SKM-1 (cell line): ENCODE data around the gene ITPR2.

Source experiments
- DNase-seq: peaks from one replicate; lab custom pipeline; 2025; ENCODE audit not compliant: unreplicated experiment; lab: John Stamatoyannopoulos, UW

The ITPR2 gene

GRCh38 chr12:26595806-26596205 lies 237.2 kb downstream of the ITPR2 start:
- DNase-seq, result no peak

GRCh38 chr12:26580619-26581018 lies 252.4 kb downstream of the ITPR2 start:
- DNase-seq, result no peak

DNA sequence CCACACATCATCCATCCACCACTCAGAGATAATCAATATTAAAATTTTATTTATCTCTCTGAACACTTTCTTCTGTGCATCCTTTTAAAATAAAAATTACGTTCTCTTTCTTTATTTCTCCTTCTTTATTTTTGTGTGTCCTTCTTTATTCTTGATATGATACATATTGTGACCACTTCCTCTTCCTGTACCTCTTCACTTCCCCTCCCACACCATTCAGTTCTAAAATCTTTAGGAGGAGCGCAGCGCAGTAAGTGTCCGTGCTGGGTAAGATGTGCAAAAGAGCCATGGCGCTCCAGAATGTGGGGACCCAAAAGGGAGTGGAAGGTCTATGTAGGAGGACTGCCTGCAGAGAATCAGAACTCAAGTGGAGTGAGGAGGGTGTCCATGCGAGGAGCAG lies 256.7 kb downstream of the ITPR2 start:
- DNase-seq, result no peak

DNA sequence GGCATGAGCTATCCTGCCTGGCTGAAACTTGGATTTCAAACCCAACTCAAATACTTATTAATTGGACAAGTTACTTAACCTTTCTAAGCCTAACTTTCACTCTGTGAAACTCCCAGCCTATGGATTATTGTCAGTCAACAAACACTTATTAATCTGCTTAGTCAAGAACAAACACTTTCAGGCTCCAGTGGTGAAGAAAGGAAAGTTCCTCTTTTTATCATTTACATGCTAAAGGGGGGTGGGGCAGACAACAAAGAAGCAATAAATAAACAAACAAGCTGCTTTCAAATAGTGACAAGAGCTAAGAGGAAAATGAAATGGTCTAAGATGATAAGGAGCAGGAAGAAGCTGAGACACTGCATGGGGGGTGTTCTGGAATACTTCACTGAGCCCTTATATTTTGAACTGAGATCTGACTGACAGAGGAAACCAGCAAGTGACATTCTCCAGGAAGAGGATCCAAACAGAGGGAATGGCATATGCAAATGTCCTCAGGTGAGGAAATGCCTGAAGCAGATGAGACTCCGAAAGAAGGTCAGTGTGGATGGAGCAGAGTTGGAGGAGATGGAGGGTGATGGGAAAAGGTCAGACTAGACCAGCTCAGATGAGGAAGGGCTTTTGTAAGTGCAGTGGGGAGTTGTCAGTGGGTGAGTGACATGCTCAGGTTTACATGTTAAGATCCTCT lies 259.6 kb downstream of the ITPR2 start:
- DNase-seq, result no peak

DNA sequence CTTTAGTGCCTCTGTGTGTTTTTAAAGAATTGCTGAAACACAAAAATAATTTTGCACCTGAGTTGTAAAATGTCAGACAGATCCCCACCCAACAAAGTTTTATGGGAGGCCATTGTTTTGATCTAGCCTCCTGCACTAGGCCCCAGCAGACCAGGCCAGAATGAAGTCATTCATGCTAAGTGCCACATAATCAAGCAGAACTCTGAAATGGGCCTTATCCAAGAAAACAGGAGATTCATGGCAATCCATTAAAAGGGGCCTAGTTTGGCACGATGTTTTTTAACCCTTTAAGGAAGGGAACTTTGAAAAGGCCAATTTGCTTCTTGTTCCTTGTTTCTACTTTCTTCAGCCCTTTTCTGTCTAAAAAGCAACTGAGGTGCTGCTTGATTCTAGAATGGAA lies 260.9 kb downstream of the ITPR2 start:
- DNase-seq, result no peak

DNA sequence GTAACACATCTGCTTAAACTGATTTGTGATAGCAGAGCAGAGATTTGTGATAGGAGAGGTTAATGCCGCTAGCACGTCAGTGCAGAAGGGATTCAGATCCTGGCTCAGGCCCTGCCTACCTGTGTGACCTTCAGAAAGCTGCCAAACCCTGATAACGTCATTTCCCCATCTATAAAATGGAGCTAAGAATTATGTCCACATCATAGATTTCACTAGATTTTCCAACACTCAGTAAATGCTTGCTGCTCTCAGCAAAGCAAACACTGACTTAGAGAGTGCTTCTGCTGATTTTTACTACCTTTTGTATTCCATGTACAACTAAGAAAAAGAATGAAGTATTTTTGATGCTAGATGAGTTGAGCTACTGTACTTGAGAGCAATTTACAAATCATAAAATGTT lies 261.4 kb downstream of the ITPR2 start:
- no peak for DNase-seq

DNA sequence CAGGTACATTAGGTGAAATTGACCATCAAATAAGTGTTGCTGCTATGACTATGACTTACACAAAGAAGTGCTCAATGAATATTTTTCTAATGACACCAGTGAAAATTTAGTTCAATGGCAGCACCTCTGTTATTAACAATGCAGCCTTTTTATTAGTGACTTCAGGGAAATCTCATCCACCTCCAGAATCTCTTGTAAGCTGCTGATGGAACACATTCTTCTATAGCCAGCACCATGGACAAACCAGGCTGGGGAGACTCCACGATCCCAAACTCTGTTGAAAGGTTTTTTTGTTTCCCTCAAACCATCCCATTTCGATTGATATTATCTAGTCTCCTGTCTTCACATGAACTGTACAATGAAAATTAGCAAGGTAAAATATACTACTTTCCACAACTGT lies 265.9 kb downstream of the ITPR2 start:
- no peak for DNase-seq

DNA sequence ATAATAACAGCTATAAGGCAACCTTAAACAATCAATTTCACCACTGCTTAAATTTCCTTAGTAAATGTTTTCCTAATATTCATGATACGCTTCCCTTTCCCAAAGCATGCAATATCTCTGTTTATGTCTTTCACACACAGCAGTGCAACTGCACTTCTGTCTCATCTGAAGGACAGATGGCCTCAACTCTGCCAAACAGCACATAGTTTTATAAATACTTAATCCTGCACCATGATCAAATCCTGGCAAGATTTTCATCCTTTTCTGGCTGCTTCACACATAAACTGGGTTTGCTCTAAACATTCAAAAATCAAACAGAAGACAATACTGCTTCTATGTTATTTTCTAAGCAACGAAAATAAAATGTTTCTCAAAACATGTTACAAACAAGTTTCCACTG lies 266.3 kb downstream of the ITPR2 start:
- DNase-seq, result no peak

DNA sequence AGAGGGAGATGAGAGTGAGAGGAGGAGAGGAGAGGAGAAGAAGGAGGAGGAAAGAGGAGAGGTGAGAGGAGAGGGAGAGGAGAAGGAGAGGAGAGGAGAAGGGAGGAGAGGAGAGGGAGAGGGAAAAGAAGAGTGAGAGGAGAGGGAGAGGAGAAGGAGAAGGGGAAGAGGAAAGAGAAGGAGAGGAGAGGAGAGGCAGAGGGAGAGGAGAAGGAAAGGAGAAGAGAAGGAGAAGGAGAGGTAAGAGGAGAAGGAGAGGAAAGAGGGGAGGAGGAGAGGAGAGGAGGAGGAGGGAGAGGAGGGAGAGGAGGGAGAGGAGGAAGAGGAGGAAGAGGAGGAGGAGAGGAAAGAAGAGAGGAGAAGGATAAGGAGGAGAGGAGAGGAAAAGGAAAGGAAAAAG lies 266.8 kb downstream of the ITPR2 start:
- no peak for DNase-seq

- no peak for DNase-seq
Measured at GRCh38 chr12:26564391-26564790, 268.6 kb downstream of the ITPR2 start.

- no peak for DNase-seq
Measured at GRCh38 chr12:26563552-26563951, 269.4 kb downstream of the ITPR2 start.

GRCh38 chr12:26557326-26557725 lies 275.7 kb downstream of the ITPR2 start:
- no peak for DNase-seq

DNA sequence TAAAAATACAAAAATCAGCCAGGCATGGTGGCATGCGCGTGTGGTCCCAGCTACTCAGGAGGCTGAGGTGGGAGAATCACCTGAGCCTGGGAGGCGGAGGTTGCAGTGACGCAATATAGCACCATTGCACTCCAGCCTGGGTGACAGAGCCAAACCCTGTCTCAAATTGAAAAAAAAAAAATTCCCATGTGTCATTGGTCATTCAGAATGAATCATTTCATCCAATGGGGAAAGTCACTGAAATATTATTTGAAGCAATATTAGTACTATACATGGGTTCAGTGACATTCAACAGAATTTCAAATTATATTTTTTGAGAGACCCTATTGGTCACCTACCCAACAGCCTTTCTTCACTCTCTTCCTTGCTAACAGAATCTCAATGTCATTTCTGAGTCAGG lies 276.1 kb downstream of the ITPR2 start:
- DNase-seq, result no peak

- no peak for DNase-seq
Measured at GRCh38 chr12:26555139-26555538, 277.9 kb downstream of the ITPR2 start.

- DNase-seq, result no peak
Measured at GRCh38 chr12:26554332-26554731, 278.7 kb downstream of the ITPR2 start.

- no peak for DNase-seq
Measured at GRCh38 chr12:26551385-26551784, 281.6 kb downstream of the ITPR2 start.

- no peak for DNase-seq
Measured at GRCh38 chr12:26548227-26548626, 284.8 kb downstream of the ITPR2 start.

DNA sequence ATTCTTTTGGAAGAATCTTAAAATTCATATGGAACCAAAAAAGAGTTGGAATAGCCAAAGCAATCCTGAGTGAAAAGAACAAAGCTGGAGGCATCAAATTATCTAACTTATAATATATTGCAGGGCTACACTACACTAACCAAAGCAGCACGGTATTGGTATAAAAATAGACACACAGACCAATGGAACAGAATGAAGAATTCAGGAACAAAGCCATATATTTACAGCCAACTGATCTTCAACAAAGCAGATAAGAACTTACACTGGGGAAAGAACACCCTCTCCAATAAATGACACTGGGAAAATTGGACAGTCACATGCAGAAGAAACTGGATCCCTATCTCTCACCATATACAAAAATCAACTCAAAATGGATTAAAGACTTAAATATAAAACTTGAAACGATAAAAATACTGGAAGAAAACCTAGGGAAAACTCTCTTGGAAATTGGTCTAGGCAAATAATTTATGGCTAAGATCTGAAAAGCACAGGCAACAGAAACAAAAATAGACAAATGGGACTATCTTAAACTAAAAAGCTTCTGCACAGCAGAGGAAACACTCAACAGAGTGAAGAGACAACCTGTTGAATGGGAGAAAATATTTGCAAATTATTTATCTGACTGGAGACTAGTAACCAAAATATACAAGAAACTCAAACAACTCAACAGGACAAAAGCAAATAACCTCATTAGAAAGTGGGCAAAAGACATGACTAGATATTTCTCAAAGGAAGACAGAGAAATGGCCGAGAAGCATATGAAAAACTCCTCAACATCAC lies 286.3 kb downstream of the ITPR2 start:
- DNase-seq, result no peak

DNA sequence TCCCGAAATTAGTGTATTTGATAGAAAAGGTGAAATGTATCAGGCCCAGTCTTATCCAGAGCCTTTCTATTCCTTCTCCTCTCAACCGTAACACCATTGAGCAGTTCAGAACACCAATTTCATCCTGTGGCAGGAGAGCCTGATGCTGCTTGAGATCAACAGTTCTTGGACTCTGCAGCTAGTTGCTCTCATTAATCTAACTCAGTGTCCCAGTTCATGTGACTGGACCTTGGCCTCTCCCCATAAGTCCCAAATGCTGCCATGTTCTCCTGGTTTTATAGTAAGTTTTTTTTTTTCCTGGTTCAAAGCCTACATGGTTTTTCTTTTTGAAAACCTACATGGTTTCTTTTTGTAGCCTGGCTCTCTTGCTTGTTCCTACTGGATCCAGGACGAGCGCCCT lies 293.9 kb downstream of the ITPR2 start:
- no peak for DNase-seq

GRCh38 chr12:26537651-26538050 lies 295.3 kb downstream of the ITPR2 start:
- DNase-seq, result no peak

DNA sequence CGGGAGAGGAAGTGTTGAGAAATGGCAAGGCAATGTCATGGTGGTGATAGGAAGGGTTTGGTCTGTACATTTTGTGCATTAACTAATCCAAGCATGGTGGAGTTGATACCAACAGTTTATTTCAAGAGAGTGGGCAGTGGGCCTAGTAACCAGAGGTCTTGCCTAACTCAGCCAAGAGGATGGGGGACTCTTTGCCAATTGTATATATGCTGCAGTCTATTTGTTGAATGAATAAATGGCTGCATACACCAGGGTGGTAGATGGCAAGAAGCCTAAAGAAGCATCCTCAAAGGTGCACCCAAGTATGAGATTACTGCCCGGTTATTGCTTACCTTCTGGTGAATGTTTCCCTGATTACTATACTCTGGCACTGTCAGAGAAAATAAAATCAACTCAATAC lies 295.9 kb downstream of the ITPR2 start:
- no peak for DNase-seq

DNA sequence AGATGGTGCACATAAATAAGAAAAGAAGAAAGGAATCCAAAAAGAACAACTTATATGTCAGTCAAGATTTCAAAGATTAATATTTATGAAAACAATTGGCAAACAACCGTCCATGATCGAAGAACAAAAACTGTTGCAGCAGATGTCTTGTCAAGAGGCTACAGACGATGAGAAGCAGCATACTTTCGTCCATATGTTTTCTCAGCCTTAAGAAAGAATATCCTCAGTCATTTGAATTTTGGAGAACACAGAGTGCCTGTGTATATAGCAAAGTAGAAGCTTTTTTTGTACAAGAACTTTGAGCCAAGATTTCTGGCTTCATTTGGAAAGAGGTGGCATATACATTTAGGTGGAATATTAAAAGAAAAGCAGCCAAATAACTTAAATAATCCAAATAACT lies 297.2 kb downstream of the ITPR2 start:
- no peak for DNase-seq

- DNase-seq, result no peak
Measured at GRCh38 chr12:26534071-26534470, 298.9 kb downstream of the ITPR2 start.
